NCI-H2171 (cell line): ENCODE results near the gene CTDSP2.
"Not testable (repeated sequence)": the region's sequence is repeated elsewhere in the genome, so short reads cannot be mapped to it uniquely, and the experiment has no call there.

Experiments
- DNase-seq: peaks from one replicate; lab custom pipeline; 2025; lab: John Stamatoyannopoulos, UW

CTDSP2 gene

GRCh38 chr12:57881475-57881874, 34.9 kb upstream of the CTDSP2 start:
- DNase-seq = no peak

GRCh38 chr12:57881035-57881434, 34.5 kb upstream of the CTDSP2 start:
- DNase-seq = not testable (repeated sequence)

- no peak for DNase-seq
These were observed 31.3 kb upstream of the CTDSP2 start for GRCh38 chr12:57877876-57878275.

DNA sequence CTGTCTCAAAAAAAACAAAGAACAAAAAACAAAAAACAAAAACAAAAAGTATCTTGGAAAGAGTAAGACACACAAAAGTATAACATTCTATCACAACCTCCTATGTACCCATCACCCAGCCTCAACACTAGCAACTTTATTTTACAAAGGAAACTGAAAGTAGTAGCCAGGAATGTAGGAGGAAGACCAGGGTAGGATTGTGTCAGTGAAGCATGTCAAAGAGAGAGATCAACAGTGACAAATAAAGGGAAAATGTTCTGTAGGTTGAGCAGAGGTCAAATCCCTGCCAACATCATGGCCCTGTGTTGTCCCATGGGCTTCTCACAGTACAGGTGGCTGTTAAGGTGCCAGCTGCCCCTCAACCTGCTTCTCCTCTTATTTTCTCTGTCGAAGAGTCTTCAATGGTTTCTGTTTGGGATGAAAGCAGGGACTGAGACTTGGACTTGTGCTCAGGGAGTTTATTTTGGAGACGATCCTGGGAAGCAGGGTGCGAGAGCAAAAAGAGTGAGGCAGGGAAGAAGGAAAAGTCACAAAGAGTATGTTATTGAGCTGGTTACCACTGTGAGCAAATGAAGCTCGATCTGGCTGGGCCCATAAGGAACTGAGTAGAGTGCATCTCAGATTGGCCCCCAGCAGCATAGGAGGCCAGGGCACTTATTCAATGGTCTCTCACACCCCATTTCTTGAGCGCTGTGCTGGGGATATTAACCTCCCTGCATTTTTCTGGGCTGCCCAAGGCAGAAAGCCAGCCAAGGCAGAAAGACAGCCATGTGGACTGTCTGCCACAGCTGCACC, 29.4 kb upstream of the CTDSP2 start:
- no peak for DNase-seq

DNA sequence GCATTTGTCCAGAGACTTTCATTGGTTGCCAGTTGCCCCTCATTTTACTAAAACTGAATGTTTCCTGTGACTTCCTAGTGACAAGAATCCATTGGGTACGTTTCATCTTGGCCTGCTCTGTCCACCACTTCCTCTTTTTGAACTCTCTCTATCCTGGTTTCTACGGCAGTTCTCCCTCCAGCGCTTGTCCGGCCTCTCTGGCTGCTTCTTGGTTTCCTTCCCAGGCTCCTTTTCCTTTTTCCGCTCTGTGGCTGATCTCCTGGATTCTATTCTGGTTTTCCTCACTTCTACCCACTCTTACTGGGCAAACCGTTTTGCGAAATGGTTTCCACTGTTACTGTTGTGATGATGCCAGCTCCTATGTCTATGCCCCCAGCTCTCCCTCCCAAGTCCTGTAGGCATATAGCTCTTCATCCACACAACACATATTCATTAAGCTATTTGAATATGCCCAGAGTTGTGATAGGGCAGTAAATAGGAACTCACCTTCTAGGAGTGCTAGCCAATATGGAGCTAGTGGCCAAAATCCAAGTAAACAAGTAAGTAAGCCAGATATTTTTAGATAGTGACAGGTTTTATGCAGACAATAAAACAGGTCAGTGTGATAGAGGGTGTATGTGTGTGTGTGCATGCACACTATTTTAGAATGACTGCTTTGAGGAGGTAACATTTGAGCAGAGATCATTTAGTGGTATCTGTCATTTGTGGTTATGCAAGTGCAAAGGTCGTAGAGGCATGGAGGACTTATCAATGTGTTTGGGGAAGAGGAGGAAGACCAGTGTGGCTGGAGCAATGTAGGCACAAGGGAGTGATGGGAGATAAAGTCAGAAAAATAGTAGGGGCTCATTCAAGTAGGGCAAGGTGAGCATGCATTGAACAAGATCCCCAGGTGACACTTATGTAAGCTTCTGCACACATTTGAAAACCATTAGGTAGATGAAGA, 27.9 kb upstream of the CTDSP2 start:
- no peak for DNase-seq

DNA sequence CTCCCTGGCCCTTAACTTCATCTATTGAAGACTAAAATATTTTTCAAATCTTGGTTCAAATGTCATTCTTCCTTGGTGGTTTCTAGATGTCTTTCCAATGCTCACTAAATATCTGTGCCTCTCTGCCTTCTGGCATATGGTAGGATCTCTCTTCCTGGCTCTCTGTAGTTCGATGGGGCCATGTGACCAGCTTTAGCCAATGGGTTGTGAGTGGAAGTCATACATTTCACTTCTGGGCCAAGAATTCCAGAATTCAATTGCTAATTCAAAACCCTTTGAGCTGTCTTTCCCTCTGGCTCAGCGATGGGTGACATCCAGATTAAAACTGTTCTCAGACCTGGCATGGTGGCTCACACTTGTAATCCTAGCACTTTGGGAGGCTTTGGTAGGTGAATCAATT, 25.8 kb upstream of the CTDSP2 start:
- DNase-seq = no peak

DNA sequence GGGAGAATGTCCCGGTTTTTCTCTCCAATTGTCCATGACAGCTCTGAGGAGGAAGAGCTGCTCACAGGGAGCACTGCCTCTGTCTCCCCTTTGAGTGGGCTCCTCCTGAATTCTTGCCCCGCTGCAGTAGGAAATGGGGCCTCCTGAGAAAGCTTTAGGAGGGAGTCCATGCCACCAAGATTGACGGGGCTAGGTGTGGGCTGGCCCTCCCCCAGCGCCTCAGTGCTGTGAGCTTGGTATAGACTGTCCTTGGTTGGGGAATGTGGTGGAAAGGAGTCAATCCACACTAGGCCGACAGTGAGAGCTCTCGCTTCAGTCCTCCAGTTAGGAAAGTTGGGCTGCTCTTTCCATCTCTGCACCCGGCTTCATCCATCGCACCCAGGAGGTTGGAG, 23.4 kb upstream of the CTDSP2 start:
- DNase-seq = no peak

GRCh38 chr12:57869298-57869926, 22.9 kb upstream of the CTDSP2 start:
- no peak for DNase-seq

- peak; percentile 97 for DNase-seq
These were observed 22.3 kb upstream of the CTDSP2 start for GRCh38 chr12:57868851-57869268.

- no peak for DNase-seq
These were observed 21.7 kb upstream of the CTDSP2 start for GRCh38 chr12:57868221-57868620.

- DNase-seq = no peak
These were observed 19.9 kb upstream of the CTDSP2 start for GRCh38 chr12:57866308-57867019.

GRCh38 chr12:57865084-57865751, 18.7 kb upstream of the CTDSP2 start:
- no peak for DNase-seq

DNA sequence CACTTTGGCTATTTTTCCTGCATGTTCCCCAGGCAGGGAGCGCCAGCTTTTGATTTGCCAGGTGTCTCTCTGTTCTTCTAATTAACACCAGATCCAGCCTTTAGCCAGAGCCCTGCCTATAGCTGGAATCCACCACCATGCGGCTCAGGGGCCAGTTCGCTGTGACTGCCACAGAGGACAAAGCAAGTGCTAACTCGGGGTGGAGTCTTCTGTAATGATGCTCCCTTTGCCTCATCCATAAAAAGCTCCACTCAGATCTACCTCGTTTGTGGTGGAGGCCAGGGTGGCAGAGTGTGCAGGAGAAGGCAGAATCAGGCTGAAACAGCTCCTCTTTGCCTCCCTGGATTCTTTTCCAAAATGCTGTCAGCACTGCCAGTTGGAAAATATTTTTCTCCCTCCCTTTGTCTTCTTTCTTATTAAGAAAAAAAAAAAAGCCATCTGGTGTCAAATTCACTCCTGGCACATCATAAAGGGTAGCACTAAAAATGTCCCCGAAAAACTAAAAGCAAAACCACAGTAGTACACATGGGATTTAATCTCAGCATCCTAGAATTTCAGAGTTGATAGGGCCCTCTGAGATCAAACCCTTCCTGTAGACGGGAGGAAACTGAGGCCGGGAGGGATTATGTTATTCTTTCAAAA, 18.0 kb upstream of the CTDSP2 start:
- DNase-seq = peak; percentile 48

DNA sequence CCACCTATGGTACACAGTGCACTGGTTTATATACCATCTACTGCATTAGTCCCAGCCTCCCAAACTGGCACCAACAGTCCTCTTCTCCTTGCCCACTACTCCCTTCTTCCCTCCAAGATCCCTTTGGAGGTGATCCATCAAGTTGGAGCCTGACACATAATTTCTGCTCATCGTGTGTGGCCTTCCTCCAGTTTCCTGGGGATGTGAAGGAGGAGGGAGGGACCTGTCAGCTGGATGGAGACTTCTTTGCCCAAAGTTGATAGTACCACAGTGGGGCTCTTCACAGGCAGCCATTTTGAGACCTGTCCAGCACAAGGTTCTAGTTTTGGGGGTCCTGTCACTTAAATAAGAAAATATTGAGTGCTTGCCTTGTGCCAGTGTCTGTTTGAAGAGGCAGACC, 17.1 kb upstream of the CTDSP2 start:
- no peak for DNase-seq

GRCh38 chr12:57861967-57862366, 15.4 kb upstream of the CTDSP2 start:
- no peak for DNase-seq

DNA sequence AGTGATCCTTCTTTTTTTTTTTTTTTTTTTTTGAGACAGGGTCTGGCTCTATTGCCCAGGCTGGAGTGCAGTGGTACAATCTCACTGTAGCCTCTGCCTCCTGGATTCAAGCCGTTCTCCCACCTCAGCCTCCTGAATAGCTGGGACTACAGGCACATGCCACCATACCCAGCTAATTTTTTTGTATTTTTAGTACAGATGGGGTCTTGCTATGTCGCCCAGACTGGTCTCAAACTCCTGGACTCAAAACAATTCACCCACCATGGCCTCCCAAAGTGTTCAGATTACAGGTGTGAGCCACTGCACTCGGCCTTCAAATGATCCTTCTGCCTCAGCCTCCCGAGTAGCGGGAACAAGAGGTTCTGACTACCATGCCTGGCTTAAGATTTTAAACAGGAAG, 14.4 kb upstream of the CTDSP2 start:
- not testable (repeated sequence) for DNase-seq

GRCh38 chr12:57859121-57859520, 12.6 kb upstream of the CTDSP2 start:
- no peak for DNase-seq

- not testable (repeated sequence) for DNase-seq
These were observed 11.6 kb upstream of the CTDSP2 start for GRCh38 chr12:57858123-57858522.

- DNase-seq = no peak
These were observed 8.4 kb upstream of the CTDSP2 start for GRCh38 chr12:57854965-57855364.

- DNase-seq = no peak
These were observed 7.5 kb upstream of the CTDSP2 start for GRCh38 chr12:57853864-57854556.
